ENCODE measurements around the gene TCAIM.
"Not testable (repeated sequence)": the region's sequence is repeated elsewhere in the genome, so short reads cannot be mapped to it uniquely, and the experiment has no call there.

TCAIM gene

DNA sequence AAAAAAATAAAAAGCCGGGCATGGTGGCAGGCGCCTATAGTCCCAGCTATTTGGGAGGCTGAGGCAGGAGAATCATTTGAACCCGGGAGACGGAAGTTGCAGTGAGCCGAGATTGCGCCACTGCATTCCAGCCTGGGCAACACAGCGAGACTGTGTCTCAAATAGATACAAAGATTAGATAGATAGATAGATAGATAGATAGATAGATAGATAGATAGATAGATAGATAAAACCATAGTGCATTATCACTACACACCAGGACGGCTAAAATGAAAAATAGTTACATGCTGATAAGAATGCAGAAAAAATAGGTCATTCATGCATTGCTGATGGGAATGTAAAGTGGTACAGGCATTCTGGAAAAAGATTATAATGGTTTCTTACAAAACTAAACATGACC, 59.7 kb downstream of the TCAIM start:
- not testable (repeated sequence) for H3K36me3 ChIP-seq (ENCODE audit: control insufficient read depth, low read depth, low read length); H3K9ac ChIP-seq (ENCODE audit: low read length); H3K9me3 ChIP-seq (ENCODE audit: control insufficient read depth, low read depth, low read length); H3K27me3 ChIP-seq (ENCODE audit: control insufficient read depth, insufficient read depth, low read length); H3K4me3 ChIP-seq (ENCODE audit: low read length); H3K4me1 ChIP-seq (ENCODE audit: control insufficient read depth, low read depth, low read length); H3K27ac ChIP-seq (ENCODE audit: low read length)

DNA sequence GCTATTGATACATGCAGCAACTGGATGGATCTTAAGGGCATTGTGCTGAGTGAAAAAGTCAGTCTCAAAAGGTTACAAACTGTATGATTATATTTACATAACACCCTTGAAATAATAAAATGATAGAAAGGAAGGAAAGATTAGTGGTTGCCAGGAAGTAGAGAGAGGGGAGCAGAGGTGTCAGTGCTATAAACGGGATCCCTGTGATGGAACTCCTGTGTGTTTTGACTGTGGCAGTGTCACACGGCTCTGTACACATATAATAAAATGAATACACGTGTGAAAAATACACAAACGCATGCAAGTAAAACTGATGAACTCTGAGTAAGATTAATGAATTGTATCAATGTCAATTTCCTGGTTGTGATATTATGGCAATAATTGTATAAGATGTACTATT, 60.3 kb downstream of the TCAIM start:
- Histone ChIP-seq H3K9ac (ENCODE audit: low read length) (no peak overlapping the region), H3K27me3 (ENCODE audit: control insufficient read depth, insufficient read depth, low read length) (no peaks in the 10 kb centered on the region), H3K4me3 (ENCODE audit: low read length) (no peak overlapping the region), H3K4me1 (ENCODE audit: control insufficient read depth, low read depth, low read length) (no peaks in the 10 kb centered on the region), H3K36me3 (ENCODE audit: control insufficient read depth, low read depth, low read length) (no peaks in the 10 kb centered on the region), H3K9me3 (ENCODE audit: control insufficient read depth, low read depth, low read length) (no peaks in the 10 kb centered on the region), H3K27ac (ENCODE audit: low read length) (no peak overlapping the region)

DNA sequence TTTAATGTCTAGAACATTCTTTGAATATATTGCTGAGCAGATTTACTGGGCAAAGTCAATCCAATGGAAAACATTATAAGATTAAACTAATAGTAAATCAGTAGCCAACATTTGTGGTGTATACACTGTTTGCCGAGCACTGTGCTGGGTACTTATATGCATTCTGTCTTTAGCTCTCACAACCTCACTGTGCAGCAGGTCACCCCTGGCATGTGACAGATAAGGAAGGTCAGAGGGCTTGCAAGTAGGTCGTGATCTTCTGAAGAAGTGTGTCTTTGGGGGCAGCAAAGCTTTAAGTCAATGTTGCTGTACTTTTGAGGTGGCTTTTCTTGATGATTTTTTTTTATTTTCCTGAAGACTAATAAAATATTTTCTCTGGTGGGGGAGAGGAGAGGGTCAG, 62.2 kb downstream of the TCAIM start:
- no peak overlapping the region for H3K27ac ChIP-seq (ENCODE audit: low read length)
- no peaks in the 10 kb centered on the region for H3K4me1 ChIP-seq (ENCODE audit: control insufficient read depth, low read depth, low read length)
- no peaks in the 10 kb centered on the region for H3K9me3 ChIP-seq (ENCODE audit: control insufficient read depth, low read depth, low read length)
- no peaks in the 10 kb centered on the region for H3K27me3 ChIP-seq (ENCODE audit: control insufficient read depth, insufficient read depth, low read length)
- H3K36me3 ChIP-seq (ENCODE audit: control insufficient read depth, low read depth, low read length), result no peaks in the 10 kb centered on the region
- H3K4me3 ChIP-seq (ENCODE audit: low read length), result no peak overlapping the region
- H3K9ac ChIP-seq (ENCODE audit: low read length), result no peak overlapping the region

DNA sequence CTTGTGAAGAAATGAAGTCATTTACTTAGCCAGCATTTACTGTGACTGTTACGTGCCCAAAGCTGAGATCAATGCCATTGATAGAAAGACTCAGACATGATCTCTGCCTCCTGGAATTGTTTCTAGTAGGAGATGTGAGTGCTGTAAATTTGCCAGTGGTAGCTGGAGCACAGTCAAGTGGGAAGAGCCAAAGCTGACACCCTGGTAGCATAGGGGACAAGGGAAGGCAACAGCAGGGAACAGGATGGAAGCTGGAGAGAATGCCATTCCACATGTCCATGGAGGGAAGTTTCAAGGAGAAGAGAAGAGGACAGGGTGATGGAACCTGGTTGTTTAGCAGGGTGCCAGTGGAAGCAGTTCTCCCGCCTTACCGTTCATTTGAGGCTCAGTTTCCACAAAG, 64.0 kb downstream of the TCAIM start:
- no peak overlapping the region for H3K27ac ChIP-seq (ENCODE audit: low read length)
- H3K9ac ChIP-seq (ENCODE audit: low read length), result no peak overlapping the region
- no peak overlapping the region for H3K4me3 ChIP-seq (ENCODE audit: low read length)
- no peaks in the 10 kb centered on the region for H3K36me3 ChIP-seq (ENCODE audit: control insufficient read depth, low read depth, low read length)
- H3K27me3 ChIP-seq (ENCODE audit: control insufficient read depth, insufficient read depth, low read length), result no peaks in the 10 kb centered on the region
- H3K4me1 ChIP-seq (ENCODE audit: control insufficient read depth, low read depth, low read length), result no peaks in the 10 kb centered on the region
- H3K9me3 ChIP-seq (ENCODE audit: control insufficient read depth, low read depth, low read length), result no peaks in the 10 kb centered on the region

DNA sequence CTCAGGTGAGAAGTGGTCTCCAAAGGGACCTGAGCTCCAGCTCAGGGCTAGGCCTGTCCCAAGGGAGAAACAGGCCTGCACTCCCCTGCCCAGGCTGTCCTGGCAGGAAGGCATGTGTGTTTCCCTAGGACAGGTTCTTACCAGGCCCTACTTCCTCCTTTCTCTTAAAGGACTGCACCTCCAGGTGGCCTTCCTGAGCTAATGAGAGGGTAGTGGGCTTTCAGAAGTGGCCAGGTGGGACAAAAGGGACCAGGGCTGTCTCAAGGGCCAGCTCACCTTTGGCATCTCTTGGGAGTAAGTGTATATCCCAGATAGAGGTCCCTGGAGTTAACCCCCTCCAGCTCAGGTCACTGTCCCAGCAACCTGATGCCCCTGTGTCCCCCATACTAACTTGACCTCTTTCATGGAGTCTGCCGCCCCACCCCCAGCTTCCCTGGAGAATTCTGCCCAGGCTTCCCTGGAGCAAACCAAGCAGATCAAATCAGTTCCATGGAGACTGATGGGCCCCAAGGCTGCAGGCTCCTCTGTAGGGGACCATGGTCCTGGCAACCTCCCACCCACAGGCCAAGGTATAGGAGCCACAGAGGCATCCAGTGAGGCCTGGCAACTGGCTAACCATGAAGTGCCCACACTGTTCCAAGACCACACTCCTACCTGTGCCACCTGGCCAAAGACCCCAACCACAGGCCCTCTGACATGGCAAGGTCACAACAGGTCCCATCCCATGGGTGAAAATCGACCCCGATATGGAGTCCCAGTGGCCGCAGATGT, 71.3 kb downstream of the TCAIM start:
- H3K27me3 ChIP-seq (ENCODE audit: control insufficient read depth, insufficient read depth, low read length), result no peaks in the 10 kb centered on the region
- no peak overlapping the region for H3K4me3 ChIP-seq (ENCODE audit: low read length)
- H3K36me3 ChIP-seq (ENCODE audit: control insufficient read depth, low read depth, low read length), result no peaks in the 10 kb centered on the region
- no peaks in the 10 kb centered on the region for H3K4me1 ChIP-seq (ENCODE audit: control insufficient read depth, low read depth, low read length)
- H3K9ac ChIP-seq (ENCODE audit: low read length), result no peak overlapping the region
- no peaks in the 10 kb centered on the region for H3K9me3 ChIP-seq (ENCODE audit: control insufficient read depth, low read depth, low read length)
- H3K27ac ChIP-seq (ENCODE audit: low read length), result no peak overlapping the region

DNA sequence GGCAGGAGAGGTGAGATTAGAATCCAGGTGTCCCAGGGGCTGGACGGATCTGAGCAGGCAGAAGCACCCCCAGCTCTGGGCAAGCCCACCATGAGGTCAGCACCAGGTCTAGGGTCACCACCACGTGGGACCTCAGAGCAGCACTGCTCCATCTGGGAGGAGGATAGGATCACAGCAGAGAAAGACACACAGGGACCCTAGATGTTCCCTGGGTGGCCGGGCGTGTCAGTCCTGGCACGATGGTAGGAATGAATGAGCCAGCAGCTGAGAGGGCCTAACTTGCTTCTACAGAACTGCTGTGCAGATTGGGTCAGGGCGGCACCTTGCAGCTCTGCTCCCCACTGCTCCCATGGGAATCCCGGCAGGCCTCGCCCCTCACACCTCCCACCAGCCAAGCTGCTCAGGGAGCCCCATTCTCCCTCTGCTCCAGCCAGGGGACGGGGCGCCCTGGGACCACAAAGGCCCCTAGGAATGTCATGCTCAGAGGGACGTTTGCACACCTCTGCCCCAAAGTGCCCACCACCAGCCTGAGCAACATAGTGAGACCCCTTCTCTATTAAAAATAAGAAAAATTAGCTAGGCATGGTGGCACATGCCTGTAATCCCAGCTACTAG, 72.6 kb downstream of the TCAIM start:
- no peaks in the 10 kb centered on the region for H3K36me3 ChIP-seq (ENCODE audit: control insufficient read depth, low read depth, low read length)
- no peaks in the 10 kb centered on the region for H3K27me3 ChIP-seq (ENCODE audit: control insufficient read depth, insufficient read depth, low read length)
- no peak overlapping the region for H3K9ac ChIP-seq (ENCODE audit: low read length)
- no peak overlapping the region for H3K27ac ChIP-seq (ENCODE audit: low read length)
- no peaks in the 10 kb centered on the region for H3K4me1 ChIP-seq (ENCODE audit: control insufficient read depth, low read depth, low read length)
- no peak overlapping the region for H3K4me3 ChIP-seq (ENCODE audit: low read length)
- H3K9me3 ChIP-seq (ENCODE audit: control insufficient read depth, low read depth, low read length), result no peaks in the 10 kb centered on the region

DNA sequence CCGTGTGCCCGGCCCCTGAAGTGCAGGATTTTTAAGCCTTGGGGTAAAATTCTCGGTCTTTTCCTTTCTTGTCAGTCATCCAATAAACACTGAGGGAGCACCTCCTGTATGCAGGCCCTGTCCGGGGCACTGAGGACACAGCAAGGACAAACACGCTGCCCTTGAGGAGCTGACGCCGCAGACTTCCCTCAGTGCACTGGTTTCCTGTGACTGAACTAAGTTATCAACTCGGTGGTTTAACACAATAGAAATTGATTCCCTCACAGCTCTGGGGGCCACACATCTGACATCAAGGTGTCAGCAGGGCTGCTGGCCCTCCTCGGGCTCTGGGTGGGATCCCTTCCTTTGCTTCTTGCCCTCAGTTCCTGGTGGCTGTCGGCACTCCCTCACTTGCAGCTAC, 73.8 kb downstream of the TCAIM start:
- H3K4me3 ChIP-seq (ENCODE audit: low read length), result no peak overlapping the region
- H3K4me1 ChIP-seq (ENCODE audit: control insufficient read depth, low read depth, low read length), result no peaks in the 10 kb centered on the region
- no peaks in the 10 kb centered on the region for H3K27me3 ChIP-seq (ENCODE audit: control insufficient read depth, insufficient read depth, low read length)
- no peaks in the 10 kb centered on the region for H3K36me3 ChIP-seq (ENCODE audit: control insufficient read depth, low read depth, low read length)
- H3K9ac ChIP-seq (ENCODE audit: low read length), result no peak overlapping the region
- no peaks in the 10 kb centered on the region for H3K9me3 ChIP-seq (ENCODE audit: control insufficient read depth, low read depth, low read length)
- H3K27ac ChIP-seq (ENCODE audit: low read length), result no peak overlapping the region

DNA sequence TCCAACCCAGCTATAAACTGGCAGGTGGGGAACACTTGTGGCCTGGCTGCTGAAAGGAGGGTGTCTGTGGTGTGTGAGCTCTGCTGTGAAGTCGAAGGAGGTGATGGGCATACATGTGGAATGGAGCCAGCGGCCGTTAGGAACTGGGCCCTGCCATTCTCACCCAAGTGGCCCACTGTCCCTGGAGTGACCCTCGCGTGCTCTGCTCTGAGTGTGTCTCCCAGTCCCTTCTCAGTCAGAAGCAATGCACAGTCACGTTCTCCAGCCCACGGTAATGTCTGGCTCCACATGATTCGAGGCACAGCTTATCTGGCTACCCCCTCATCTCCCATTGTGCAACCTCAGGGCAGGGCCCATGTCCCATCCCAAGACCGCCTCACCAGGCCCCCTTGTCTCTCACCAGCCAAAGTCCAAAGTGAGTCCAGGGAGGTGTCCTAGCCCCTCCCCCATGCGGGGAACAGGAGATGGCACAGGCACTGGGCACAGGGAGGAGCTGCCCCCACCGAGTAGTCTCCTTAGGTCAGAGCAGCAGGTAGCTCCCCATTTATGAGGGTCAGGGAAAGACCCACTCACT, 76.0 kb downstream of the TCAIM start:
- Histone ChIP-seq H3K36me3 (ENCODE audit: control insufficient read depth, low read depth, low read length) (no peaks in the 10 kb centered on the region), H3K9me3 (ENCODE audit: control insufficient read depth, low read depth, low read length) (no peaks in the 10 kb centered on the region), H3K27me3 (ENCODE audit: control insufficient read depth, insufficient read depth, low read length) (no peaks in the 10 kb centered on the region), H3K9ac (ENCODE audit: low read length) (no peak overlapping the region), H3K4me1 (ENCODE audit: control insufficient read depth, low read depth, low read length) (no peaks in the 10 kb centered on the region), H3K4me3 (ENCODE audit: low read length) (no peak overlapping the region), H3K27ac (ENCODE audit: low read length) (no peak overlapping the region)

DNA sequence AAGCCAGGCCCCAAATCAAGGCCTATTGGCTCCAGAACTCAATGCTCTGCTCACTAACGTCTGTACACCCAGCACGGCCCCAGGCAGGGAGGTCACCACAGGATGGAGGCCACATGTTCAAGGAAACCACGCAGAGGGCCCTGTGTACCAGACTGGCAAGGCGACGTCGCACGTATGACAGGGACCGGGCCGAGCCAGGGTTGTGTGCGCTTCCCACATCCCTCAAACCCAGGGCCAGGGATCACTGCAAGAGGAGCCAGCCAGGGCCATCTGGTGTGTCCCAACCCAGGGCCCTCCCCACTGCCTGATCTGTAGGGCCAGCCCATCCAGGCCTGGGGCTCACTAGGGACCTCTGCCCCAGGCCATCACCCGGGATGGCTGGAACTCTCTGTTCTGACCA, 76.9 kb downstream of the TCAIM start:
- no peaks in the 10 kb centered on the region for H3K27me3 ChIP-seq (ENCODE audit: control insufficient read depth, insufficient read depth, low read length)
- H3K36me3 ChIP-seq (ENCODE audit: control insufficient read depth, low read depth, low read length), result no peaks in the 10 kb centered on the region
- H3K4me3 ChIP-seq (ENCODE audit: low read length), result no peak overlapping the region
- no peak overlapping the region for H3K9ac ChIP-seq (ENCODE audit: low read length)
- no peaks in the 10 kb centered on the region for H3K9me3 ChIP-seq (ENCODE audit: control insufficient read depth, low read depth, low read length)
- no peaks in the 10 kb centered on the region for H3K4me1 ChIP-seq (ENCODE audit: control insufficient read depth, low read depth, low read length)
- H3K27ac ChIP-seq (ENCODE audit: low read length), result no peak overlapping the region

DNA sequence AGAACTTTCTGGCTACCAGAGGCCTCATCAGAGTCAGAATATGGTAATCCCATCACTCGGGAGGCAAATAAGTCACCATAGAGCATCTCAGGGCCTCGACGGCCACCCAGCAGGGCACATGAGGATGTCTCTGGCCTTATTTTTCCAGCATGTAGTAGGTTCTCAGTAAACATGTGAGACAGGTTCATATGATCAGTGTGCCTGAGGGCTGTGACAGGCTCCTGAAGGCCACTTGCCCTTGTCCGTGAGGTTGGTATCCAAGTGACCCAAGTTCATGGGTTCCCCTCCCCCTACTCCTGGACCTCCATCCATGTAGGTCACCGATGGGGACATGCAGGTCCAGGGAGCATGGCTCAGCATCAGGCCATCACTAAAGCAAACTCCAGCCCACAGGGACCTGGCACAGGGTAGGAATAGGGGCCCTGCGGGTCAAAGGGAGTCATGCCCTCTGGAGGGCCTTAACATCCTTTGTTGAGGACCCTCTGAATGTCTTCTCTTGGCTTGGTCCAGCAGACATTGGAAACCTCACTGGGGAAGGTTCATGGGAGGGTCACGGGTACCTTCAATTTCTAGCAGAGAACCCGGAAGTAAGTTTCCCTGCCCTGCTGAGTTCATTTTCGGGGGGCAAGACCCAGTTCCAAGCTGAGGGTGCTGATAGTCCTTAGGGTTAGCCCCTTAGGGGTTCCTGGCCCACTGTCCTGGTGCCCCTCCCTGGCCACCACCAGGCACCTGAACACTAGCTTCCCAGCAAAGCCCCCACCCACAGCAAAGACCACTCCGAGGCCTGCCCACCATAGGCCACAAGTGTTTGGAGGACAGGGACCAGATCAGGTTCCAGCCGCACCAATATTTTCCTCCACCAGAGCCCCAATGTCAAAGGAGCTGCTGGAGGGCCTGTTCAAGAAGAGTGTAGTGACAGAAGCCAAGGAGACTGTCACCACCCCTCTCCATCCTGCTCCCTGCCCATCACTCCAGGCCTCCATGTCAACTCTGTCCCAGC, 77.8 kb downstream of the TCAIM start:
- no peaks in the 10 kb centered on the region for H3K36me3 ChIP-seq (ENCODE audit: control insufficient read depth, low read depth, low read length)
- no peaks in the 10 kb centered on the region for H3K27me3 ChIP-seq (ENCODE audit: control insufficient read depth, insufficient read depth, low read length)
- no peak overlapping the region for H3K9ac ChIP-seq (ENCODE audit: low read length)
- no peak overlapping the region for H3K27ac ChIP-seq (ENCODE audit: low read length)
- no peaks in the 10 kb centered on the region for H3K4me1 ChIP-seq (ENCODE audit: control insufficient read depth, low read depth, low read length)
- H3K9me3 ChIP-seq (ENCODE audit: control insufficient read depth, low read depth, low read length), result no peaks in the 10 kb centered on the region
- H3K4me3 ChIP-seq (ENCODE audit: low read length), result no peak overlapping the region

DNA sequence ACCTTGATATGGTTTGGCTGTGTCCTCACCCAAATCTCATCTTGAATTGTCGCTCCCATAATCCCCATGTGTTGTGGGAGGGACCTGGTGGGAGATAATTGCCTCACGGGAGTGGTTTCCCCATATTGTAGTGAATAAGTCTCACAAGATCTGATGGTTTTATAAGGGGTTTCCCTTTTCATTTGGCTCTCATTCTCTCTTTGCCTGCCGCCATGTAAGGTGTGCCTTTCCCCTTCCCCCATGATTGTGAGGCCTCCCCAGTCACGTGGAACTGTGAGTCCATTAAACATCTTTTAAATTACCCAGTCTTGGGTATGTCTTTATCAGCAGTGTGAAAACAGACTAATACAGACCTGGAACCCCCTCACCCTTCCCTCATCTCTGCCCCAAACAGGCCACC, 79.6 kb downstream of the TCAIM start:
- not testable (repeated sequence) for H3K27me3 ChIP-seq (ENCODE audit: control insufficient read depth, insufficient read depth, low read length); H3K9me3 ChIP-seq (ENCODE audit: control insufficient read depth, low read depth, low read length); H3K9ac ChIP-seq (ENCODE audit: low read length); H3K4me1 ChIP-seq (ENCODE audit: control insufficient read depth, low read depth, low read length); H3K27ac ChIP-seq (ENCODE audit: low read length); H3K4me3 ChIP-seq (ENCODE audit: low read length); H3K36me3 ChIP-seq (ENCODE audit: control insufficient read depth, low read depth, low read length)

Data from iPS-18a (cell line).